Neutrophil (primary cell): ENCODE data around the gene EHD3.

ENCODE experiments used
- H3K27ac ChIP-seq: fragments of 200-600 bp; sonication (generic); 2 replicates; pipeline ENCODE4 v1.5.1; 2016; ENCODE audit warnings: mild to moderate bottlenecking, moderate library complexity
- H3K27me3 ChIP-seq: fragments of 200-600 bp; sonication (generic); 2 replicates; pipeline ENCODE4 v1.6.0; 2016; ENCODE audit warnings: mild to moderate bottlenecking
- H3K36me3 ChIP-seq: fragments of 200-600 bp; sonication (generic); 2 replicates; pipeline ENCODE4 v1.5.1; 2017
- H3K4me1 ChIP-seq, 2 experiments: fragments of 200-600 bp in 1 of 2; sonication (generic) in 1 of 2; 1 replicate in 1 of 2; 2 replicates in 1 of 2; pipeline versions ENCODE4 v1.5.1 to v1.6.1; 2013 to 2016; ENCODE audit warnings: low read depth in 1 of 2, low read length in 1 of 2, mild to moderate bottlenecking in 1 of 2, moderate library complexity in 1 of 2; ENCODE audit not compliant: control insufficient read depth in 1 of 2, insufficient read depth in 1 of 2
- H3K4me3 ChIP-seq, 2 experiments: fragments of 200-600 bp in 1 of 2; sonication (generic) in 1 of 2; 1 replicate in 1 of 2; 2 replicates in 1 of 2; pipeline ENCODE4 v1.5.1; 2013 to 2016; ENCODE audit warnings: low read depth in 1 of 2, low read length in 1 of 2, mild to moderate bottlenecking in 1 of 2, moderate library complexity in 1 of 2
- H3K9me3 ChIP-seq: fragments of 200-600 bp; sonication (generic); 2 replicates; pipeline ENCODE4 v1.5.1; 2016
- CTCF ChIP-seq: fragments of 200-600 bp; sonication (generic); IDR thresholded peaks from 2 replicates; pipeline ENCODE4 v1.5.1; 2016; ENCODE audit warnings: antibody characterized with exemption

EHD3 gene

GRCh38 chr2:31233741-31234682 is at the start of gene EHD3:
EHD3 (plus strand) TSS chr2:31234152; CDS start chr2:31234622, 470 bp downstream.
- no peaks in the 10 kb centered on the region for H3K36me3 ChIP-seq
- no peaks in the 10 kb centered on the region for H3K9me3 ChIP-seq
- H3K4me3 ChIP-seq, result peak within 1 kb of the TSS; percentile 46 to 67
- TF ChIP-seq CTCF, result no peak
- peaks cover 17% of the 10 kb centered on the region for H3K27me3 ChIP-seq
- H3K4me1 ChIP-seq, result peaks cover 5 to 15% of the 10 kb centered on the region in 2 experiments
- no peak within 1 kb of the TSS for H3K27ac ChIP-seq

- Histone ChIP-seq H3K4me3 (no peak overlapping the region), H3K9me3 (no peaks in the 10 kb centered on the region), H3K4me1 (no peaks in the 10 kb centered on the region), H3K36me3 (no peaks in the 10 kb centered on the region), H3K27me3 (no peaks in the 10 kb centered on the region), H3K27ac (no peak overlapping the region)
- no peak for TF ChIP-seq CTCF
Observed at GRCh38 chr2:31187166-31187565, 46.8 kb upstream of the EHD3 start.

GRCh38 chr2:31188131-31188530 is 45.8 kb upstream of the EHD3 start:
- Histone ChIP-seq H3K4me1 (no peaks in the 10 kb centered on the region), H3K4me3 (no peak overlapping the region), H3K27ac (no peak overlapping the region), H3K27me3 (no peaks in the 10 kb centered on the region), H3K36me3 (no peaks in the 10 kb centered on the region), H3K9me3 (no peaks in the 10 kb centered on the region)
- no peak for TF ChIP-seq CTCF

- H3K9me3 ChIP-seq, result no peaks in the 10 kb centered on the region
- H3K27ac ChIP-seq, result no peak overlapping the region
- H3K36me3 ChIP-seq, result no peaks in the 10 kb centered on the region
- H3K4me3 ChIP-seq, result no peak overlapping the region
- H3K4me1 ChIP-seq, result no peaks in the 10 kb centered on the region
- H3K27me3 ChIP-seq, result no peaks in the 10 kb centered on the region
- TF ChIP-seq CTCF, result no peak
Observed at GRCh38 chr2:31189141-31189540, 44.8 kb upstream of the EHD3 start.

- H3K9me3 ChIP-seq, result no peaks in the 10 kb centered on the region
- no peak for TF ChIP-seq CTCF
- no peak overlapping the region for H3K27ac ChIP-seq
- no peaks in the 10 kb centered on the region for H3K27me3 ChIP-seq
- H3K36me3 ChIP-seq, result no peaks in the 10 kb centered on the region
- no peak overlapping the region for H3K4me3 ChIP-seq
- no peaks in the 10 kb centered on the region for H3K4me1 ChIP-seq
Observed at GRCh38 chr2:31190188-31190587, 43.8 kb upstream of the EHD3 start.
